GM12892 (cell line): ENCODE data around the gene TCP11L1.

Source experiments
- POLR2A ChIP-seq: IDR thresholded peaks from 2 replicates; pipeline ENCODE4 v1.6.1; 2011; ENCODE audit warnings: low read depth, low read length, control low read depth
- POLR2AphosphoS5 ChIP-seq: IDR thresholded peaks from 2 replicates; pipeline ENCODE4 v1.6.1; 2011; ENCODE audit warnings: low read depth, low read length, control low read depth
- TAF1 ChIP-seq: IDR thresholded peaks from 2 replicates; pipeline ENCODE4 v1.6.1; 2011; ENCODE audit warnings: low read depth, mild to moderate bottlenecking, control low read depth, low read length, borderline replicate concordance

DNA sequence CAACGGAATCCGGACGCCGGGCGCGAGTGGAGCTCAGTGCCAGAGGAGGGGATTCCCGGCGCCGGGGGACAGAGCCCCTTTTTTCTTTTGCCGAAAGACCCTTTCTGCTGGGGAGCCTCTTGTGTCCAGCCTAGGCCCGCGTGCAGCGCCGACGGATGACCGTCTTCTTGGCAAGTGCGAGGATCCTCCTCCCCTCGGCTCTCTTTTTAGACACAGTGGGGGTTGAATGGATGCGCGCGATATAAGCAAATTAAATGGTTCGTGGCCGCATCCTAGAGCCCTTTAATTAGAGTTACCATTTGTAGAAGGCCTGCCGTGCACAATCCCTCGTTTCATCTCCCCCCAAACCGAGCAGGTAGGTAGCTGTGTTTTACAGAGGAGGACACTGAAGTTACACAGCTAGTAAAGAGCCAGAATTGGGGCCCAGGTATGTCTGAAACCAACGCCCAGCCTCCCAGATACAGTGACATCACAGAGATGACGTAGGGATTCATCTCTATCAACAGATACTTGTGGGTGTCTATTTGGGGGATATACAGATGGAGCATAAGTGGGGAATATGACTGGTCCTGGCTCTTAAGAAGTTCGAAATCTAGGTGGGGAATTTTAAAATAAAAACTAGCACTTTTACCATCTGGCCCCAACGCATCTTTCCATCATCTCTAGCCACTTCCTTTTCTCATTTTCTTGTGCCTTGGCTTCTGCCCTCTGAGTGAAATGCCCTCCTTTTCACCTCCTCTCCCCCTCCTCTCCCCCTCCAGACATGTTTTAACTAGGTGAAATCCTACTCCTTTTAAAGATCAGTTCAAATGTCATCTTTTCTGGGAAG, 875 bp downstream of the TCP11L1 start:
- no peak for TF ChIP-seq POLR2A
- TF ChIP-seq TAF1 = no peak
- no peak for TF ChIP-seq POLR2AphosphoS5
